GM12878 (cell line): ENCODE data around the gene PDIA3. TPM values are rescaled to one million over a fixed set of nuclear protein-coding genes. Genes with fewer than 3 reads are reported as not detected.

Experiments
- ATAC-seq: fragments of 200-7000 bp; cut with Tn5 transposase; 3 replicates; pipeline ENCODE4 v1.9.1; 2020; ENCODE audit warnings: mild to moderate bottlenecking, moderate library complexity
- BruUV-seq: library from RNA; stranded (reverse); fragments of 400-500 nt; replicated peaks from 2 replicates; lab custom pipeline; 2021; lab: Mats Ljungman, UMichigan
- CTCF ChIA-PET: fragments of 300-600 bp; sonication (Branson Sonifier 250); formaldehyde crosslinking; extraction: SDS; loops from one replicate; lab custom pipeline; 2021; ENCODE audit warnings: inconsistent platforms; lab: Yijun Ruan, JAX
- POLR2A ChIA-PET: fragments of 350-600 bp; formaldehyde crosslinking; extraction: SDS; loops from one replicate; lab custom pipeline; 2021; ENCODE audit warnings: inconsistent platforms; lab: Charles Lee
- RAD21 ChIA-PET: fragments of 300-600 bp; sonication (Branson Sonifier 250); formaldehyde crosslinking; loops from one replicate; lab custom pipeline; 2023; ENCODE audit warnings: antibody characterized with exemption; ENCODE audit not compliant: unreplicated experiment; lab: Charles Lee
- SMC1A ChIA-PET: fragments of 300-600 bp; sonication (Branson Sonifier 250); formaldehyde crosslinking; loops from one replicate; lab custom pipeline; 2023; ENCODE audit not compliant: unreplicated experiment, uncharacterized antibody; lab: Charles Lee
- DNase-seq: peaks from one replicate; pipeline ENCODE4 v3.0.0-alpha.2; 2011; ENCODE audit warnings: low read depth, low spot score
- FAIRE-seq: peaks from 3 replicates; lab custom pipeline; 2011; peaks lifted over from hg19 to GRCh38; lab: Jason Lieb, UNC
- H2AFZ ChIP-seq: 2 replicates; pipeline ENCODE4 v1.6.0; 2011; ENCODE audit warnings: low read depth, low read length, control low read depth; ENCODE audit not compliant: control insufficient read depth
- H3K27ac ChIP-seq: 2 replicates; pipeline ENCODE4 v1.5.1; 2011; ENCODE audit warnings: control low read depth; ENCODE audit not compliant: control insufficient read depth, insufficient read depth
- H3K27me3 ChIP-seq, 2 experiments: replicated peaks in 1 of 2; 2 replicates each; pipeline versions ENCODE4 v1.6.0 to v1.6.1; 2011; ENCODE audit warnings: low read length in 1 of 2; ENCODE audit not compliant: control insufficient read depth in 2 of 2, insufficient read depth in 2 of 2
- H3K36me3 ChIP-seq, 2 experiments: 2 replicates each; pipeline ENCODE4 v1.5.1; 2011; ENCODE audit warnings: low read length in 1 of 2; ENCODE audit not compliant: control insufficient read depth in 2 of 2, insufficient read depth in 2 of 2
- H3K4me1 ChIP-seq: 2 replicates; pipeline ENCODE4 v1.6.1; 2011; ENCODE audit warnings: mild to moderate bottlenecking, low read length, moderate library complexity, mixed read lengths; ENCODE audit not compliant: control insufficient read depth, insufficient read depth
- H3K4me2 ChIP-seq: 2 replicates; pipeline ENCODE4 v1.6.0; 2011; ENCODE audit warnings: control low read depth; ENCODE audit not compliant: control insufficient read depth, insufficient read depth
- H3K4me3 ChIP-seq: fragments of 200-600 bp; sonication (generic); 2 replicates; pipeline ENCODE4 v1.5.1; 2016
- H3K79me2 ChIP-seq: 2 replicates; pipeline ENCODE4 v1.6.0; 2011; ENCODE audit warnings: low read length; ENCODE audit not compliant: control insufficient read depth, insufficient read depth
- H3K9ac ChIP-seq: 2 replicates; pipeline ENCODE4 v1.8.0; 2011; ENCODE audit warnings: low read length, control low read depth, mixed read lengths; ENCODE audit not compliant: control insufficient read depth, insufficient read depth
- H3K9me3 ChIP-seq: replicated peaks from 3 replicates; pipeline ENCODE4 v1.5.1; 2011; ENCODE audit warnings: mild to moderate bottlenecking, low read length; ENCODE audit not compliant: control insufficient read depth, insufficient read depth
- H4K20me1 ChIP-seq: 2 replicates; pipeline ENCODE4 v1.6.0; 2011; ENCODE audit not compliant: control insufficient read depth, insufficient read depth
- BMI1 ChIP-seq: fragments of 450-650 bp; IDR thresholded peaks from 2 replicates; pipeline ENCODE4 v1.6.1; 2016; ENCODE audit warnings: mild to moderate bottlenecking, moderate library complexity, borderline replicate concordance
- CBX3 ChIP-seq: fragments of 200-600 bp; sonication (generic); IDR thresholded peaks from 2 replicates; pipeline ENCODE4 v1.6.1; 2016; ENCODE audit warnings: low read depth, borderline replicate concordance
- CHD1 ChIP-seq: IDR thresholded peaks from 2 replicates; pipeline ENCODE4 v1.6.1; 2012; ENCODE audit warnings: low read depth, low read length, improper control_type of control experiment
- CREB1 ChIP-seq: IDR thresholded peaks from 2 replicates; pipeline ENCODE4 v1.6.1; 2012; ENCODE audit warnings: low read depth, mild to moderate bottlenecking, inconsistent platforms
- MEF2A ChIP-seq: IDR thresholded peaks from 2 replicates; pipeline ENCODE4 v1.6.1; 2011; ENCODE audit warnings: low read depth, mild to moderate bottlenecking, low read length, moderate library complexity; ENCODE audit not compliant: insufficient read depth
- NFYA ChIP-seq: IDR thresholded peaks from 2 replicates; pipeline ENCODE4 v1.6.1; 2011; ENCODE audit warnings: low read depth, mild to moderate bottlenecking, low read length, improper control_type of control experiment, borderline replicate concordance
- RAD51 ChIP-seq: fragments of 450-650 bp; IDR thresholded peaks from 2 replicates; pipeline ENCODE4 v1.6.1; 2016; ENCODE audit warnings: moderate library complexity, mild to moderate bottlenecking, inconsistent platforms
- RB1 ChIP-seq: fragments of 450-650 bp; formaldehyde crosslinking; IDR thresholded peaks from 2 replicates; pipeline ENCODE4 v1.6.1; 2017; ENCODE audit warnings: mild to moderate bottlenecking, borderline replicate concordance
- SIN3A ChIP-seq: IDR thresholded peaks from 2 replicates; pipeline ENCODE4 v1.6.1; 2012; ENCODE audit warnings: low read depth, low read length, improper control_type of control experiment
- SREBF1 ChIP-seq: IDR thresholded peaks from 2 replicates; pipeline ENCODE4 v1.6.1; 2012; ENCODE audit warnings: mild to moderate bottlenecking, low read length
- SUPT20H ChIP-seq: IDR thresholded peaks from 2 replicates; pipeline ENCODE4 v1.6.1; 2011; ENCODE audit warnings: low read depth, mild to moderate bottlenecking, low read length, moderate library complexity, borderline replicate concordance; ENCODE audit not compliant: control insufficient read depth
- SUZ12 ChIP-seq: fragments of 200-600 bp; sonication (generic); IDR thresholded peaks from one replicate; pipeline ENCODE4 v1.6.1; 2018; ENCODE audit warnings: antibody characterized with exemption, mild to moderate bottlenecking; ENCODE audit not compliant: unreplicated experiment
- TBL1XR1 ChIP-seq: IDR thresholded peaks from 2 replicates; pipeline ENCODE4 v1.6.1; 2012; ENCODE audit warnings: low read depth, low read length, improper control_type of control experiment
- TCF3 ChIP-seq: IDR thresholded peaks from 2 replicates; pipeline ENCODE4 v1.6.1; 2012; ENCODE audit warnings: low read depth, mild to moderate bottlenecking, low read length, borderline replicate concordance; ENCODE audit not compliant: insufficient read depth
- WGBS: methylation state at CpG from one replicate; pipeline ENCODE4 v1.1.6; 2016; ENCODE audit warnings: low lambda C conversion rate; ENCODE audit not compliant: insufficient replicate concordance, insufficient coverage; ENCODE audit errors: missing lambda C conversion rate; 5-methylcytosine and 5-hydroxymethylcytosine counted together
- in situ Hi-C: fragments of 300-500 bp; cut with MboI; formaldehyde crosslinking; loops from 9 replicates; pipeline ENCODE4 v1.14.3; 2018; ENCODE audit warnings: mixed read lengths
- intact Hi-C: fragments of 100-400 bp; cut with micrococcal nuclease; formaldehyde crosslinking; loops from one replicate; pipeline ENCODE4 v1.14.2; 2022; ENCODE audit not compliant: unreplicated experiment
- polyA plus RNA-seq, 11 experiments: library from polyadenylated mRNA; depleted of rRNA in 4 of 11; unstranded in 6 of 11; stranded (reverse) in 5 of 11; fragments of >200 nt; fragmentation: Nextera tagmentation in 4 of 11; fragmentation: Illumina TruSeq in 1 of 11; extraction: Ambion mirVana in 4 of 11; extraction: Trizol in 1 of 11; gene quantifications; 1 replicate in 1 of 11; 2 replicates in 10 of 11; pipeline versions ENCODE4 v1.2.1 to v1.2.3, GENCODE V29; 2011 to 2016; ENCODE audit warnings: inconsistent platforms in 2 of 11, missing spikeins in 2 of 11, low read depth in 1 of 11
- total RNA-seq, 4 experiments: library from RNA; depleted of rRNA in 3 of 4; stranded (reverse); fragments of >200 nt in 3 of 4; fragmentation: Illumina TruSeq in 1 of 4; extraction: Trizol in 1 of 4; gene quantifications; 2 replicates each; pipeline versions ENCODE4 v1.2.1 to v1.2.3, GENCODE V29; 2013 to 2021
- TF ChIP-seq, protein P1 (sequence below): IDR thresholded peaks from 2 replicates; pipeline ENCODE4 v1.6.1; 2012; ENCODE audit warnings: low read depth, low read length, improper control_type of control experiment
- TF ChIP-seq, protein P2 (sequence below): fragments of 450-650 bp; IDR thresholded peaks from 2 replicates; pipeline ENCODE4 v1.6.1; 2016; ENCODE audit warnings: mild to moderate bottlenecking
- TF ChIP-seq, protein P3 (sequence below): IDR thresholded peaks from 2 replicates; pipeline ENCODE4 v1.6.1; 2011; ENCODE audit warnings: mild to moderate bottlenecking, low read depth, low read length, moderate library complexity; ENCODE audit not compliant: insufficient replicate concordance
- TF ChIP-seq, protein P4 (sequence below): fragments of 450-650 bp; IDR thresholded peaks from 2 replicates; pipeline ENCODE4 v1.6.1; 2016; ENCODE audit warnings: mild to moderate bottlenecking

PDIA3 gene
- total and polyA plus RNA-seq, 10 of the 15 experiments (the other 5 are each of a cell fraction or from before 2014, with no cell fraction given) = 18.2 to 716 (median 181) TPM

DNA sequence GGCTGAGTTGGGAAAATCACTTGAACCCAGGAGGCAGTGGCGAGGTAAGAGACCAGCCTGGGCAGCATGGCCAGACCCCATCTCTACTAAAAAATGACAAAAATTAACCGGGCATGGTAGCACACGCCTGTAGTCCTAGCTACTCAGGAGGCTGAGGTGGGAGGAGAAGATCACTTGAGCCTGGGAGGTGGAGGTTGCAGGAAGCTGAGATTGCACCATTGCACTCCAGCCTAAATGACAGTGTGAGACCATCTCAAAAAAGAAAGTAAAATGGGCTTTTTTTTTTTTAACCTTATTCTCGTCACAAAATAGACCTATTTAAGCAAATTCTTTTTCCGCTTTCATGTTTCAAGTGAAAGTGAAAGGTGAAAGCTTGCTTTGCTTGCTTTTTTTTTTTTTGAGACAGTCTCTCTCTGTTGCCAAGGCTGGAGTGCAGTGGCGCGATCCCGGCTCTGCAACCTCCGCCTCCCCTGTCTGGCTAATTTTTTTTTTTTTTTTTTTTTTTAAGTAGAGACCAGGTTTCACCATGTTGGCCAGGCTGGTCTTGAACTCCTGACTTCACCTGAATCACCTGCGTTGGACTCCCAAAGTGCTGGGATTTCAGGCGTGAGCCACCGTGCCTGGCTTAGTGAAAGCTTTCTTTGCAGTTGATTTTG, 3.6 kb downstream of the PDIA3 start:
- Histone ChIP-seq H3K79me2 (peaks cover 83% of the 10 kb centered on the region), H3K4me3 (peak overlapping the region; percentile 73), H3K4me2 (peak overlapping the region; percentile 74), H3K9me3 (no peaks in the 10 kb centered on the region; the same call in 2 of the 3 replicates), H3K9ac (peak overlapping the region; percentile 38; the same call in 1 of the 2 replicates), H3K4me1 (peaks cover 8% of the 10 kb centered on the region), H3K36me3 (peaks cover 2 to 9% of the 10 kb centered on the region in 2 experiments), H3K27ac (no peak overlapping the region; the same call in 1 of the 2 replicates), H2AFZ (no peak overlapping the region), H4K20me1 (peaks cover 13% of the 10 kb centered on the region; the same call in 1 of the 2 replicates), H3K27me3 (no peaks in the 10 kb centered on the region)
- DNase-seq = peak; percentile 78
- peak; percentile 42 for ATAC-seq
- RAD21 ChIA-PET = interaction anchor here (0.7 to 2.1 kb wide), 10 partner anchors 15 to 340 kb away, joined by 3 to 10 read pairs (median 4); partner anchors contain the start of genes ELL3, HYPK and MFAP1
- intact Hi-C loops (loop anchor here (5.0 kb wide), 1 partner anchor 972 kb away; no protein-coding TSS in a partner anchor), in situ Hi-C loops (loop anchor here (5.0 kb wide), 1 partner anchor 52 kb away; the partner anchor contains the start of genes HYPK and SERINC4)
- CTCF ChIA-PET = interaction anchor here (0.5 to 1.9 kb wide), 7 partner anchors 14 to 51 kb away, joined by 3 to 11 read pairs (median 4); partner anchors contain the start of genes ELL3, HYPK and SERINC4
- SMC1A ChIA-PET = interaction anchor here (0.7 to 3.4 kb wide), 10 partner anchors 12 to 536 kb away, joined by 3 to 14 read pairs (median 3); no protein-coding TSS in a partner anchor
- POLR2A ChIA-PET = interaction anchor here (0.6 to 1.6 kb wide), 12 partner anchors 8 to 147 kb away, joined by 3 to 5 read pairs (median 4); partner anchors contain the start of genes HYPK and MFAP1
- 17% methylated on average over 8 of the region's 12 CpGs for WGBS
- peak; percentile 89 for FAIRE-seq
- BruUV-seq = no TSS peak
- no peak for TF ChIP-seq SUZ12
- TF ChIP-seq, protein P1, sequence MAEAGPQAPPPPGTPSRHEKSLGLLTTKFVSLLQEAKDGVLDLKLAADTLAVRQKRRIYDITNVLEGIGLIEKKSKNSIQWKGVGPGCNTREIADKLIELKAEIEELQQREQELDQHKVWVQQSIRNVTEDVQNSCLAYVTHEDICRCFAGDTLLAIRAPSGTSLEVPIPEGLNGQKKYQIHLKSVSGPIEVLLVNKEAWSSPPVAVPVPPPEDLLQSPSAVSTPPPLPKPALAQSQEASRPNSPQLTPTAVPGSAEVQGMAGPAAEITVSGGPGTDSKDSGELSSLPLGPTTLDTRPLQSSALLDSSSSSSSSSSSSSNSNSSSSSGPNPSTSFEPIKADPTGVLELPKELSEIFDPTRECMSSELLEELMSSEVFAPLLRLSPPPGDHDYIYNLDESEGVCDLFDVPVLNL = no peak
- no peak for TF ChIP-seq SUPT20H
- TF ChIP-seq, protein P2, sequence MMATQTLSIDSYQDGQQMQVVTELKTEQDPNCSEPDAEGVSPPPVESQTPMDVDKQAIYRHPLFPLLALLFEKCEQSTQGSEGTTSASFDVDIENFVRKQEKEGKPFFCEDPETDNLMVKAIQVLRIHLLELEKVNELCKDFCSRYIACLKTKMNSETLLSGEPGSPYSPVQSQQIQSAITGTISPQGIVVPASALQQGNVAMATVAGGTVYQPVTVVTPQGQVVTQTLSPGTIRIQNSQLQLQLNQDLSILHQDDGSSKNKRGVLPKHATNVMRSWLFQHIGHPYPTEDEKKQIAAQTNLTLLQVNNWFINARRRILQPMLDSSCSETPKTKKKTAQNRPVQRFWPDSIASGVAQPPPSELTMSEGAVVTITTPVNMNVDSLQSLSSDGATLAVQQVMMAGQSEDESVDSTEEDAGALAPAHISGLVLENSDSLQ = peak; percentile 56; the same call in 1 of the 2 replicates
- TF ChIP-seq, protein P3, sequence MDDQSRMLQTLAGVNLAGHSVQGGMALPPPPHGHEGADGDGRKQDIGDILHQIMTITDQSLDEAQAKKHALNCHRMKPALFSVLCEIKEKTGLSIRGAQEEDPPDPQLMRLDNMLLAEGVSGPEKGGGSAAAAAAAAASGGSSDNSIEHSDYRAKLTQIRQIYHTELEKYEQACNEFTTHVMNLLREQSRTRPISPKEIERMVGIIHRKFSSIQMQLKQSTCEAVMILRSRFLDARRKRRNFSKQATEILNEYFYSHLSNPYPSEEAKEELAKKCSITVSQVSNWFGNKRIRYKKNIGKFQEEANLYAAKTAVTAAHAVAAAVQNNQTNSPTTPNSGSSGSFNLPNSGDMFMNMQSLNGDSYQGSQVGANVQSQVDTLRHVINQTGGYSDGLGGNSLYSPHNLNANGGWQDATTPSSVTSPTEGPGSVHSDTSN = no peak
- TF ChIP-seq TCF3 = no peak
- TF ChIP-seq CBX3 = no peak
- 0 out of 2 replicates have a peak, but pooled peaks have one; percentile 18 for TF ChIP-seq MEF2A
- TF ChIP-seq, protein P4, sequence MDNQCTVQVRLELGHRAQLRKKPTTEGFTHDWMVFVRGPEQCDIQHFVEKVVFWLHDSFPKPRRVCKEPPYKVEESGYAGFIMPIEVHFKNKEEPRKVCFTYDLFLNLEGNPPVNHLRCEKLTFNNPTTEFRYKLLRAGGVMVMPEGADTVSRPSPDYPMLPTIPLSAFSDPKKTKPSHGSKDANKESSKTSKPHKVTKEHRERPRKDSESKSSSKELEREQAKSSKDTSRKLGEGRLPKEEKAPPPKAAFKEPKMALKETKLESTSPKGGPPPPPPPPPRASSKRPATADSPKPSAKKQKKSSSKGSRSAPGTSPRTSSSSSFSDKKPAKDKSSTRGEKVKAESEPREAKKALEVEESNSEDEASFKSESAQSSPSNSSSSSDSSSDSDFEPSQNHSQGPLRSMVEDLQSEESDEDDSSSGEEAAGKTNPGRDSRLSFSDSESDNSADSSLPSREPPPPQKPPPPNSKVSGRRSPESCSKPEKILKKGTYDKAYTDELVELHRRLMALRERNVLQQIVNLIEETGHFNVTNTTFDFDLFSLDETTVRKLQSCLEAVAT = no peak
- no peak for TF ChIP-seq BMI1
- TF ChIP-seq NFYA = no peak
- peak; percentile 54 for TF ChIP-seq CREB1
- no peak for TF ChIP-seq SIN3A
- no peak for TF ChIP-seq RB1
- no peak for TF ChIP-seq RAD51
- TF ChIP-seq TBL1XR1 = peak; percentile 60
- no peak for TF ChIP-seq SREBF1
- no peak for TF ChIP-seq CHD1
